ENCODE measurements around the gene TMEM181.
"Not testable (repeated sequence)": the region's sequence is repeated elsewhere in the genome, so short reads cannot be mapped to it uniquely, and the experiment has no call there.

- TF ChIP-seq SUZ12 (IDR thresholded peaks at IDR 0.05; ENCODE audit: extremely low read depth, insufficient read depth, insufficient read length); YY1 (IDR thresholded peaks at IDR 0.05; ENCODE audit: insufficient read depth, insufficient read length); ZNF274 (IDR thresholded peaks at IDR 0.05; ENCODE audit: low read depth, low read length): not testable (repeated sequence)
Observed at GRCh38 chr6:158606011-158606410, 46.1 kb downstream of the TMEM181 start.

Data from NT2/D1 (cell line).